GM19240 (cell line): Measurements from ENCODE around the gene GABBR2.
A peak's percentile ranks its signal among the peaks of the same experiment; 100 is the strongest.

Experiments used
- DNase-seq: peaks from one replicate; pipeline ENCODE4 v3.0.0; 2011; ENCODE audit warnings: low spot score; ENCODE audit not compliant: insufficient read length

Gene GABBR2

GRCh38 chr9:98721643-98722042, 12.9 kb upstream of the GABBR2 start:
- no peak for DNase-seq

GRCh38 chr9:98720402-98720801, 11.7 kb upstream of the GABBR2 start:
- no peak for DNase-seq

GRCh38 chr9:98719055-98719454, 10.3 kb upstream of the GABBR2 start:
- no peak for DNase-seq

- no peak for DNase-seq
Measured at GRCh38 chr9:98714833-98715232, 6.1 kb upstream of the GABBR2 start.

GRCh38 chr9:98712987-98713386, 4.3 kb upstream of the GABBR2 start:
- DNase-seq = no peak

GRCh38 chr9:98709968-98710965, 1.5 kb upstream of the GABBR2 start:
- DNase-seq = no peak

- no peak for DNase-seq
Measured at GRCh38 chr9:98708103-98708932, 417 bp downstream of the GABBR2 start.

GRCh38 chr9:98707166-98708102, 1.3 kb downstream of the GABBR2 start:
- peak; percentile 29 for DNase-seq

GRCh38 chr9:98706651-98707165, 2.0 kb downstream of the GABBR2 start:
- DNase-seq = no peak

GRCh38 chr9:98702835-98703380, 5.8 kb downstream of the GABBR2 start:
- no peak for DNase-seq

- DNase-seq = no peak
Measured at GRCh38 chr9:98702340-98702739, 6.4 kb downstream of the GABBR2 start.

GRCh38 chr9:98701576-98701975, 7.2 kb downstream of the GABBR2 start:
- DNase-seq = no peak

- no peak for DNase-seq
Measured at GRCh38 chr9:98700801-98701200, 7.9 kb downstream of the GABBR2 start.

- DNase-seq = no peak
Measured at GRCh38 chr9:98698856-98699255, 9.9 kb downstream of the GABBR2 start.

GRCh38 chr9:98694943-98695342, 13.8 kb downstream of the GABBR2 start:
- no peak for DNase-seq

GRCh38 chr9:98692392-98692791, 16.3 kb downstream of the GABBR2 start:
- no peak for DNase-seq

GRCh38 chr9:98691890-98692289, 16.8 kb downstream of the GABBR2 start:
- no peak for DNase-seq

GRCh38 chr9:98690686-98691085, 18.0 kb downstream of the GABBR2 start:
- DNase-seq = no peak

GRCh38 chr9:98688710-98689495, 19.8 kb downstream of the GABBR2 start:
- DNase-seq = no peak

- DNase-seq = no peak
Measured at GRCh38 chr9:98687911-98688310, 20.8 kb downstream of the GABBR2 start.
